ENCODE data around the gene ITGB4.
A peak's percentile ranks its signal among the peaks of the same experiment; 100 is the strongest.

ITGB4 gene

GRCh38 chr17:75720656-75721462, at the start of gene ITGB4:
TSS of gene ITGB4 (plus strand) at chr17:75721459. CDS start at chr17:75724704, 3,245 bp downstream.
- DNase-seq = peak; percentile 33

GRCh38 chr17:75672011-75672410, 49.2 kb upstream of the ITGB4 start:
- DNase-seq = no peak

- no peak for DNase-seq
Observed at GRCh38 chr17:75673487-75673886, 47.8 kb upstream of the ITGB4 start.

- DNase-seq = no peak
Observed at GRCh38 chr17:75676461-75676860, 44.8 kb upstream of the ITGB4 start.

- no peak for DNase-seq
Observed at GRCh38 chr17:75679706-75680211, 41.5 kb upstream of the ITGB4 start.

- no peak for DNase-seq
Observed at GRCh38 chr17:75680431-75680830, 40.8 kb upstream of the ITGB4 start.

- DNase-seq = no peak
Observed at GRCh38 chr17:75681289-75681688, 40.0 kb upstream of the ITGB4 start.

GRCh38 chr17:75683583-75683982, 37.7 kb upstream of the ITGB4 start:
- DNase-seq = no peak

- DNase-seq = no peak
Observed at GRCh38 chr17:75684249-75684648, 37.0 kb upstream of the ITGB4 start.

- no peak for DNase-seq
Observed at GRCh38 chr17:75684924-75685323, 36.3 kb upstream of the ITGB4 start.

GRCh38 chr17:75685499-75685898, 35.8 kb upstream of the ITGB4 start:
- DNase-seq = no peak

GRCh38 chr17:75688209-75688825, 32.9 kb upstream of the ITGB4 start:
- DNase-seq = peak; percentile 40

- DNase-seq = peak; percentile 60
Observed at GRCh38 chr17:75689441-75689873, 31.8 kb upstream of the ITGB4 start.

GRCh38 chr17:75691371-75691791, 29.9 kb upstream of the ITGB4 start:
- DNase-seq = peak; percentile 70

- no peak for DNase-seq
Observed at GRCh38 chr17:75691801-75692626, 29.2 kb upstream of the ITGB4 start.

GRCh38 chr17:75692976-75693375, 28.3 kb upstream of the ITGB4 start:
- DNase-seq = no peak

- no peak for DNase-seq
Observed at GRCh38 chr17:75693500-75694481, 27.5 kb upstream of the ITGB4 start.

- no peak for DNase-seq
Observed at GRCh38 chr17:75694536-75694935, 26.7 kb upstream of the ITGB4 start.

GRCh38 chr17:75695141-75695829, 26.0 kb upstream of the ITGB4 start:
- no peak for DNase-seq

GRCh38 chr17:75695830-75696271, 25.4 kb upstream of the ITGB4 start:
- no peak for DNase-seq

GRCh38 chr17:75697651-75698291, 23.5 kb upstream of the ITGB4 start:
- DNase-seq = no peak
